Measurements from ENCODE around the gene RSAD2.

DNA sequence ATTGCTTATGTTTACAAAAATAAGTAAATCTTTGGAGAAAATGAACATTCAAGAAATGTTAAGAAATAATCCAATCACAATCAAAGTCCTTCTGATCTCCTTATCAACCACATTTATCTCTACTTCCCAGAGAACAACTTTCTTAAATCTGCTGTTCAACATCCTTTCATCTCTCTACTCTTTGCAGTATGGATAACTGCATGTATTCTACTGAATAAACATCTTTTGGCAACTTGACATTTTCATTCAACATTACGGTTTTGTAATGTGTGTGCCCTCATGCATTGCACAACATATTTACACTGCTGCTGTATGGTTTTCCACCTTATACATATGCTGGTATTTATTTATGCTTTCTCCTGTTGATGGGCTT, 21.0 kb upstream of the RSAD2 start:
- no peak for TF ChIP-seq POLR2A (IDR thresholded peaks at IDR 0.05)
- TF ChIP-seq CTCF (IDR thresholded peaks at IDR 0.05), result no peak
- TF ChIP-seq EP300 (IDR thresholded peaks at IDR 0.05), result no peak
